SK-N-SH treated with all-trans-retinoic acid at 6 μM for 48 hours (cell line): Measurements from ENCODE around the gene B4GALT1.

Source experiments
- SNAI2 ChIP-seq: fragments of 250-450 bp; sonication (Bioruptor Pico); IDR thresholded peaks from 2 replicates; pipeline ENCODE4 v1.5.0; 2020; ENCODE audit warnings: mild to moderate bottlenecking, moderate library complexity
- ZFP3 ChIP-seq: fragments of 250-450 bp; sonication (Bioruptor Pico); IDR thresholded peaks from 2 replicates; pipeline ENCODE4 v1.5.0; 2020; ENCODE audit warnings: mild to moderate bottlenecking, moderate library complexity

DNA sequence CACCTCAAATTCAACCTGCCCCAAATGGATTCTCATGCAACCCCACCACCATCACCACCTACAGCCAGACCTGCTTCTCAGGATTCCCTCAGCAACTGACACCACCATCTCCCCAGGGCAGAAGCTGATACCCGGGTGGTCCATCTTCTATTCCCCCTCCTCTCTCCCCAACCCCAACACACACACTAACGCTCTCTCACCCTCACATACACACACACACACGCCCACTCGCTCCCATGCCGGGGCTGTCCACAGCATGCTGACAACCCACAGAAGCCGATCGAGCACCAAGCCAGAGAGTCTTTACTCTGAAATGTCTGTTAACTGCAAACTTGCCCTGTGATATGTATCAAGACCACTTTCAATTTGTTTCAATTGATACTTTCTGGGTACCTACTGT lies 28.4 kb downstream of the B4GALT1 start:
- TF ChIP-seq SNAI2 (CRISPR knock-in tag) = no peak
- no peak for TF ChIP-seq ZFP3 (CRISPR knock-in tag)
